Tongue (tissue), 2 donors: ENCODE measurements around the gene SPINK8. TPM values are rescaled to one million over a fixed set of nuclear protein-coding genes. Genes with fewer than 3 reads are reported as not detected.
A peak's percentile ranks its signal among the peaks of the same experiment; 100 is the strongest.

Source experiments
- DNase-seq: peaks from one replicate; pipeline ENCODE4 v3.0.0-alpha.2; 2015
- total RNA-seq: library from RNA; depleted of rRNA; stranded (reverse); fragments of >200 nt; gene quantifications from one replicate; pipeline ENCODE4 v1.2.3, GENCODE V29; 2014

The SPINK8 gene
- total RNA-seq, 1 donor from 2014 or later: not detected

- DNase-seq: no peak
Measured at GRCh38 chr3:48320996-48321395, 12.5 kb downstream of the SPINK8 start.

DNA sequence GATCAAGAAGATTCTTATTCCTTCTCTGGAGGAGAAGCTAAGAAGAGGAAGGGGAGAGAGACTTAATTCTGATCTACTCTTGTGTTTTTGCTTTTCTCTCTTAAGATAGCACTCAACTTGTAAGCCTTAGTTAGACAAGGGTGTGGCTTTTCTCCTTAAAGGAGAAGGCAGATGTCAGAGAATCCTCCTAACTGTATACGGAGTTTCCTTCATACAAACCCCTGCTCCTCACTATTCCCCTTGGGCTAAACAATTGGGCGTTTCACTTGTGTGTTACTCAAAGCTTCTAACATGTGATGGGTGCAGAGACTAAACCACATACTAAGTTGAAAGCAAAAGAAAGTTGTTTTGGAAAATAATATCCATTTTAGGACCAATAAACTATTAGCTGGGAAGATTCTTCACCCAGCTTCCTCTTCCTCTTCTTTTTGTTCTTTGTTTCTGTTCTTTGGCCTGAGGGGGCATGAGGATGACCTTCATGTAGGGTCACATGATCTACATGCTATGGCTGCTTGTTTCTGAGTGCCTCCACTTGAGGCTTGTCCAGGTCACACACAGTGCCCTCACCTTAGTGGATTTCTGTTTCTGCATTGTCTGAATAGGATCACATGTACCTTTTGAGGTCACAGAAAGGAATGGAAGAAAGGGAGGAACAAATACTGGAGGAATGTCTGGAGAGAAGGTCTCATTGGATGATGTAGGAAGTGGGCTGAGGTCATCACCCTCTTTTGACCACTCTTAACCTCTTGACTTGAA is 14.6 kb downstream of the SPINK8 start:
- peak; percentile 5 for DNase-seq

GRCh38 chr3:48314542-48314941 is 18.9 kb downstream of the SPINK8 start:
- DNase-seq: no peak

- DNase-seq: no peak
Measured at GRCh38 chr3:48306860-48307530, 26.5 kb downstream of the SPINK8 start.

DNA sequence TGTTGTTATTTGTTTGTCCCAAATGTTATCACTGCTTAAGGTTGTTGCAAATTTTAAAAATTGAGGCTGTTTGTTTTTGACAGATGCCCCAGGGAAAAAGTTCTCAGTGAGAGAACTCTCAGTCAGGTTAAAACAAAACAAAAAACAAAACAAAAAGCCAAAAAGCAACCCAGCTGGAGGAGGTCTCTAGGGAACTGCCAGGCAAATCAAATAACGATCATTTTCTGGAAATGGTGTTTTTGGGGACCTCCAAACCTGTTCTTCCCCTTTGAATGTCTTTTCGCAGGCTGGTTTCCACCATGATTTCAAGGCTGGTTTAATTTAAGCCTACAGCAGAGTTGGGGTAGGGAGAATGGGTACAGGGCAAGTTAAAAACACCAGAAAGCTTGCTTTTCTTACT is 27.2 kb downstream of the SPINK8 start:
- no peak for DNase-seq

DNA sequence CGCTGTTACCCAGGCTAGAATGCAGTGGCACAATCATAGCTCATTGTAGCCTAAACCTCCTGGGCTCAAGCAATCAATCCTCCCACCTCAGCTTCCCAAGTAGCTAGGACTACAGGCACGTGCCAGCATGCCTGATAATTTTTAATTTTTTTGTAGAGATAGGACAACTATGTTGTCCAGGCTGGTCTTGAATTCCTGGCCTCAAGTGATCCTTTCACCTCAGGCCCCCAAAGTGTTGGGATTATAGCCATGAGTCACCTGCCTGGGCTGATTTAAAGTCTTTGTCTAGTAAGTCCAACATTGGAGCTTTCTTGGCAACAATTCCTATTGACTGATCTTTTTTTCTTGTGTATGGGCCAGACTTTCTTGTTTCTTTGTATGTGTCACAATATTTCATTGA is 28.1 kb downstream of the SPINK8 start:
- no peak for DNase-seq

DNA sequence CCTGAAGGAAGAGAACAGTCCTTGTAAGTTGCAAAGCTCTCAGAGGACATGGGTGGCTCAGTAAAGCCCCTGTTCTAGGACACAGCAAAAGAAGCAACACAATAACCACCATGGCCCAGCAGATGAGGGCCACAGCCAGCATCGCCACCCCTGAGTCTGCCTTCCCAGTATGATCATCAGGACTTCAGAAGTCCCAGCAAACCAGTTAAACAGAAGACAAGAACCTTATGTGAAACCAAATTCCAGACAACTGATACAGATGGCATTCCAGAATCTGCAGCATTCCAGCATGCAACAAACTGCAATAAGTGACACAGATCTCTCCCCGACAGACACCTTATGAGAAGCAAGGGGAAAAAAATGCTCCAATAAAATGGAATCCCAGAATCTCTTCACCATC is 30.4 kb downstream of the SPINK8 start:
- no peak for DNase-seq

DNA sequence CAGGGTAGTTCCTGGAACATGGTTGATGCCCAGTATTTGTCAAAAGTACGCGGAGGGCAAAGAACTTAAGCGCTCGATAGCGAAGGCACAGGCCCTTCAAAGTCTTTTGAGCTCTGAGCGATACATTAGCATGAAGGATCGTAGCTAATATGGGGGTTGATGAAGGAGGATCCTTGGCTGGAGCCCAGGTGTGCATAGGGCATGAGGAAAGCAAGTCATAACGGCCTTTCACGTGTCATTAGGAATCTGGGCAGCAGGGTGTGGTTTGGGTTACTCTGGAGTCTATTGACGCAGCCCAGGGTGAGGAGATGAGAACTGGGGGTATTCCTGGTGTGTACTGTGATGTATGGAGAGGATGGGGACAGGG is 31.7 kb downstream of the SPINK8 start:
- peak; percentile 37 for DNase-seq

- DNase-seq: peak; percentile 93
Measured at GRCh38 chr3:48301020-48301799, 32.3 kb downstream of the SPINK8 start, which contains the start of gene NME6. Gene NME6 (minus strand): TSS chr3:48301367.

DNA sequence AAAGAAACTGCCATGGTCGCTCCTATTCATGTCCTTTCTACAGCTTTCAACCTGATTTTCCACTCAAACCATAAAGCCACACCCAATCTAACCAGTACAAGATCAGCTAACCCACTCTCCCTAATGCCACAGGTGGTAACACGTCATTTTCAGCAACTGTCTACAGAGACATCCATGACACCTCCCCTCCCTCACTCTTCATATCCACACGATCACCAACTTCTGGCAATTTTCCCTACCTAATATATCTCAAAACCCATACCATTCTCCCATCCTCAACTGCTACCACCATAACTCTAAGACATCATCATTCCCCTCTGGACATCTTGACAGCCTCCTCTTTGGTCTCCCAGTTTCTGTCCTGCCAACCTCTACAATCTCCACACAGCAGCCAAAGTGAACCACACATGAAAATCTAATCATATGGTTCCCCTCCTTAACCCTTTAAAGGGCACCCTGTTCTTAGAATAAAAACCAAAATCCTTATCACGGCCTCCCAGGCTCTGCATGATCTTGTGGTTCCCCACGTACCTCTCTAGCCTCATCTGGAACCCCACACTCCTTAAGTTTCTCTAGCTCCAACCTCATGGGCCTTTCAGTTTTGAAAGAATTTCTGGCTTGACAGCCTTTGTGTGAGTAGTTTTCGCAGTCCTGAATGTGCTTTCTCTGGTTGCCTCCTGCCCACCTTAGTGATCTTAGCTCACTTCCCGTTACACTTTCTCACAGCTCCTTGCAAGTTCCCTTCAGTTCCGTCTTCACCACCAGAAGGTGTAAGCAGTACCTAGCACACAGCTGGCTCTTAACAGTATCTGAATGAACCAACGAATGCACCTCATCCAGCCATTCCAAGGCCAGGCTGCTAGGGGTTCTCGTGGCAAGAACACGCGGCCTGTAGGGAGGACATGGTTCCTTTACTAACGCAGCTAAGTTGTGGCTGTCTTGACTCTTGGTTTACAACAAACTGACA is 33.4 kb downstream of the SPINK8 start:
- DNase-seq: no peak

DNA sequence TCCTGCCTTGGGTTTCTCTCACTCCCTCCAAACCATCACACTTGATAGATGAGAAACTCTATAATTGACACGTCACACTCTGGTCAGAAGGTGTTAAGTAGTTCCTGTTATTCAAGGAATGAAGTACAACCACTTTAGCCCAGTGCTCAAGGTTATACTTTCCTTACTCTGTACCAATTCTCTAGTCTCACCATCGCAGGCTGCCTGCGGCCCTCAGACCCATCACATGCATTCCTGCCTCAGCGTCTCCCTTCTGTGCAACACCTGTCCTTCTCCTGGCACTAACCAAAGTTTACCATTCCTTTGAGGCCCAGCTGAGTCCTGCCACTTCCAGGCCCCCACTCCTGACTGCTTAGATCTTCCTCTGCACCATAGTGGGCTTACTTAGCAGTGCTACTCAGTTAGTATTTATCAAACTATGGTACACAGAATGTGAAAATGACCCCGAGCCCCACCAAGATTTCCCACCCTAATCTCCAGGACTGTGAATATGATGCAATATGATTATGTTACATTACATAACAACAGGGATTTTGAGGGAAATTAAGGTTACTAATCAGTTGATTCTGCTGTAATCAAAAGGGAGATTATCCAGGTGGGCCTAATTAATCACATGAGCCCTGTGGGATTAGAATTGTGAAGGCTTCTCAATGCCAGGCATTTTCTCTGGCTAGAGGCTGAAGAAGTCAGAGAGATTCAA is 36.2 kb downstream of the SPINK8 start:
- DNase-seq: no peak

GRCh38 chr3:48296699-48297098 is 36.8 kb downstream of the SPINK8 start:
- DNase-seq: no peak

GRCh38 chr3:48294611-48295263 is 38.7 kb downstream of the SPINK8 start:
- no peak for DNase-seq

DNA sequence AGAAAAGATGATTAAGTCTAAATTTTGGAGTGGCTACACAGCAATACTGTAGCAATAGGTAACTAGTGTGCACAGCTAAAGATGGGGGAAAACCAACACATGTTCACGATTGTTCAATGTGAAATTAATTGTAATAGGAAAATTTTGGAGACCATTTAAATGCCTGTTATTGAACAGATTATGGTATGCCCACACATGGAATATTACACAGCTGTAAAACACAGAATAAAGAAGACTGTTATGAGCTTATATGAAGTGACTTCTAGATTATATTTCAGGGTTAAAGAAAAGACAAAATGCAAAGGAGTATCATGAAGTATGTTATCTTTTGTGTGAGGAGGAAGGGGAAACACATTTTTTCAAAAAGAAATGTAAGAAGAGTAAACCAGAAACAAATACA is 43.8 kb downstream of the SPINK8 start:
- no peak for DNase-seq

DNA sequence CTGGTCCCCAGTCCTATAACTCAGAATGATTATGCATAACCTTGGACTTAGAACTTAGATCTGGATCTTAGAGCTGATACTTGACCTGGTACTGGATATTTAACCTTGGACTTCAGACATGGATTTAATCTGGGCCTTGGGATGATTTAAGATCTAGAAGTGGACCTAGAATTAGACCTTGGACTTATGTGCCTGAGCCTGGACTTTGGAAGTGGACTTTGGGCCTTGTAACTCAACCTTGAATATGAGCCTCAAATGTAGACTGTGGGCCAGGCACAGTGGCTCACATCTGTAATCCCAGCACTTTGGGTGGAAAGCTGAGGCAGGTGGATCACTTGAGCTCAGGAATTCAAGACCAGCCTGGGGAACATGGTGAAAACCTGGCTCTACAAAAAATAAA is 46.4 kb downstream of the SPINK8 start:
- DNase-seq: no peak

DNA sequence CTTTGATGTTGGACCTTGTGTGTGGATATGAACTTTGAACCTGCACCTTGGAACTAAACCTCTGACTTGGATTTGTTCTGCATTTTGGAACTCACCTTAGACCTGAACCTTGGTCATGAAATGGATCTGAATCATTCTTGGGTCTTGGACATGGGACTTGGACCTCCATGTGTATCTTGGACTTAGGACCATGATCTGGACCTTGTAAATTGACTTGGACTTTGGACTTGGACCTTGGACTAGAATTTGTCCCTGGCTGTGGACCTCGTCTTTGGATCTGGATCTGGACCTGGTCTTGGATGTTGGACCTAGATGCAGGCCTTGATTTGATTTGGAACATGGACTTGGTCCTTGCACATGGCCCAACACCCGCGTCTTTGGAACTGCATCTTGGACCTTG is 47.2 kb downstream of the SPINK8 start:
- DNase-seq: no peak

DNA sequence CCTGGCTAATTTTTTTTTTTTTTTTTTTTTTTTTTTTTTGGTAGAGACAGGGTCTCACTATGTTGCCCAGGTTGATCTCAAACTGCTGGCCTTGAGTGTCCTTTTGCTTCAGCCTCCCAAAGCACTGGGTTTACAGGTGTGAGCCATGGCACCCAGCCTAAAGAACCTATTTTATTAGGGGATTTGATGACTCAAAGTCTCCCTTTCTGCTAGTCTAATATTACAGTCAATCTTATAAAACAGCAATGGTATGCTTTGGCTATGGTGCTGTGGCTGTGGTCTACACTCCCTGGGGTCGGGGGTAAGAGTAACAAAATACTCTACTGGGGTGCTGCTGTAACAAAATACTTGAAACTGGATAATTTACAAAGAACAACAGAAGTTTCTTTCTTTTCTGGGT is 47.8 kb downstream of the SPINK8 start:
- DNase-seq: no peak

- no peak for DNase-seq
Measured at GRCh38 chr3:48285132-48285531, 48.3 kb downstream of the SPINK8 start.

- no peak for DNase-seq
Measured at GRCh38 chr3:48280881-48281280, 52.6 kb downstream of the SPINK8 start.

DNA sequence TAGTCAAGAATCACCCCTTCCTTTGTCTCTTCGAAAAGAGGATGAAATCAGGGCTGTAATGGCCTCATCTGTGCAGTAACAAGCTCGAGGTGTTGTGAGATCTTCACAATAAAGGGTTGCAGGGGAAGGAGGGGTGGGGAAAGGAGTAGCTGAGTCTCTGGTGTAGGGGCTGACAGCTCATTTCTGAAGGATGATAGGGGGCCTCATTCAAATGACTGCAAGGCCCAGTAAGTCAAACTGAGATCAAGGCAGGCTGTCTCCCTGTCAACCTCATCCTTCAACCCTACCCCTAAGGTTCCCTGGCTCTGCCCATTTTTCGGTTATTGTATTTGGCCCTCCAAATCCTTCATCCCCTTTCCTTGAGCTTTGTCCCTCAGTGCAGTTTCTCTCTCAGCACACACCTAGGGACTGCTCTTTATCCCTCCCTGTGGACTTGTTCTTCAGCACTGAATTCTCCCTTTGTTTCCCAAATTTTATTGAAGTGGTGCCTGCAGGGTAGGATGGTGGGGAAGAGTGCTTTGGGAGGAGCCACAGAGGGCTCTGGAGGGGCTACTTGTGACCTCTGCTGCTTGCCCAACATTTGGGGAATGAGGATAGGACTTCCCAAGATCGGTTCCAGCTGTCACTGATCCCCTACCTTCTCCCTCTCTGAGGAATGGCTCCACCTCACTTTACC is 54.4 kb downstream of the SPINK8 start:
- DNase-seq: no peak
